ENCODE data around the gene ZC2HC1C.
"Not testable (repeated sequence)": the region's sequence is repeated elsewhere in the genome, so short reads cannot be mapped to it uniquely, and the experiment has no call there.

Gene ZC2HC1C

GRCh38 chr14:75067212-75067611, 2.2 kb upstream of the ZC2HC1C start:
- no peak overlapping the region for H3K9ac ChIP-seq (ENCODE audit: low read depth, low read length)

DNA sequence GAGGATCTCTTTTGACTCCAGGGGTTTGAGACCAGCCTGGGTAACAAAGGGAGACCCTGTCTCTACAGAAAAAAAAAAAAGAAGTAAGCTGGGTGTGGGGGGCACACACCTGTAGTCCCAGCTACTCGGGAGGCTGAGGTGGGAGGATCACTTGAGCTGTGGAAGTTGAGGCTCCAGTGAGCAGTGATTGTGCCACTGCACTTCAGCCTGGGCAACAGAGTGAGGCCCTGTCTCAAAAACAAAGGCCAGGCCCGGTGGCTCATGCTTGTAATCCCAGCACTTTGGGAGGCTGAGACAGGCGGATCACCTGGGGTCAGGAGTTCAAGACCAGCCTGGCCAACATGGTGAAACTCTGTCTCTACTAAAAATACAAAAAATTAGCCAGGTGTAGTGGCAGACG, 1.7 kb upstream of the ZC2HC1C start:
- H3K36me3 ChIP-seq (ENCODE audit: insufficient read depth, low read length); H3K9ac ChIP-seq (ENCODE audit: low read depth, low read length); H3K9me3 ChIP-seq (ENCODE audit: control insufficient read depth, insufficient read depth, low read length); H3K4me1 ChIP-seq (ENCODE audit: insufficient read depth, low read length): not testable (repeated sequence)

More at GRCh38 chr14:75067212-75067611, 2.2 kb upstream of the ZC2HC1C start:
- 0 out of 2 replicates have a peak, but pooled peaks cover 4% of the 10 kb centered on the region for H3K4me1 ChIP-seq (ENCODE audit: insufficient read depth, low read length)
- H3K9me3 ChIP-seq (ENCODE audit: control insufficient read depth, insufficient read depth, low read length), result no peaks in the 10 kb centered on the region
- no peaks in the 10 kb centered on the region for H3K36me3 ChIP-seq (ENCODE audit: insufficient read depth, low read length)

DNA sequence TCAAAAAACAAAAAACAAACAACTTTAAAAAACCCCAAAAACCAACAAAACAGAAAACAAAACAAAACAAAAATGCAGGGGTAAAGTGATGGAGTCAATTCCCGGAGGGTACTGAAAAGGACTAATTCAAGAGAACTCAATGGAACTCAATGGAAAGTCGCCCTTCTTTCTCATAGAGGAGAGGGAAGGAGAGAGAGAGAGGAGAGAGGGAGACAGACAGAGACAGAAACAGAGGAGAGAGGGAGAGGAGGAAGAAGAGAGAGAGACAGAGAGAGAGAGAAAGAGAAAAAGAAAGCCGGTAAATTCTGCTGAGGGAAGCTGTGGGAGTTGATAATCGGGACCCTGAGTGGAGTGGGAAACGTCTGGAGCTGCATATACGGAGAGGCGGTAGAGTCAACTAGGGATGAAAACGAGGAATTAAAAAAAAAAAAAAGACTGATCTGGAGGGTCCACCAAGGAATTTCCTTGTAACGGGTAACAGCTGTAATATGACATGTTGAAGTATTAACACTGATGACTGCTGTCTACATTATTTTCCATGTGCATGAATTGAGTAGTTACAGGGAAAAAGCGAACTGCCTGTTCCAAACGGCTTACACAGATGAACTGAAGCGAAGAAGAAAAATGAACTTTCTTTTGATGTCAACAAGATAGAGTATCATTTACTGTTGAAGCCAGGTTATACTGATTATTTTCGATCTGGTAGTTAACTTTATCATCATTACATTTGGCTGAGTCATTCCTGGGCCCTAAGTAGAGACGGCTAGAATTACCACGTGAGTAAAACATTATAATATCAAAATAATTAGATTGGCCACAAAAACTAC, 934 bp upstream of the ZC2HC1C start:
- Histone ChIP-seq H3K4me1 (ENCODE audit: insufficient read depth, low read length) (0 out of 2 replicates have a peak, but pooled peaks cover 4% of the 10 kb centered on the region), H3K9ac (ENCODE audit: low read depth, low read length) (peak overlapping the region; percentile 95), H3K36me3 (ENCODE audit: insufficient read depth, low read length) (no peaks in the 10 kb centered on the region), H3K9me3 (ENCODE audit: control insufficient read depth, insufficient read depth, low read length) (no peaks in the 10 kb centered on the region)

- Histone ChIP-seq H3K9ac (ENCODE audit: low read depth, low read length) (peak overlapping the region; percentile 95), H3K4me1 (ENCODE audit: insufficient read depth, low read length) (0 out of 2 replicates have a peak, but pooled peaks cover 4% of the 10 kb centered on the region), H3K36me3 (ENCODE audit: insufficient read depth, low read length) (no peaks in the 10 kb centered on the region), H3K9me3 (ENCODE audit: control insufficient read depth, insufficient read depth, low read length) (no peaks in the 10 kb centered on the region)
These were observed 337 bp downstream of the ZC2HC1C start for GRCh38 chr14:75069811-75070145.

DNA sequence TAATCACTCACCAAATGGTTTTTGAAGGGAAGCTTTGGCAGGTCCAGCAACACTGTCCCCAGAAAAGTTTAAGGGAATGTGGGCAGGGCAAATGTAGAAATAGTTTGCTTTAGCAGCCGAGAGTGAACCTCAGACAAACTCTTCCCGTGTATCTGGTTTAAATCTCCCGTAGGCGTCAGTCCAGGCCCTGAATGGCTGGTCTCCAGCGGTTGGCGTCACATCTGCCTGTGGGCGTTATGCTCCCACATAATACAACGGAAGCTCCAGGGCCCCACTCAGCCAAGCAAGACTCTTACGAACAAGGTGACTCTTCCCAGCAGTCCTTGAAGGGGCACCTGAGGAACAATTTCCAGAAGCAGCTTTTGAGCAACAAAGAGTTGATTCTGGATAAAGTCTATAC, 942 bp downstream of the ZC2HC1C start:
- Histone ChIP-seq H3K36me3 (ENCODE audit: insufficient read depth, low read length) (no peaks in the 10 kb centered on the region), H3K9ac (ENCODE audit: low read depth, low read length) (peak overlapping the region; percentile 95; the same call in 1 of the 2 replicates), H3K4me1 (ENCODE audit: insufficient read depth, low read length) (0 out of 2 replicates have a peak, but pooled peaks cover 4% of the 10 kb centered on the region), H3K9me3 (ENCODE audit: control insufficient read depth, insufficient read depth, low read length) (no peaks in the 10 kb centered on the region)

- Histone ChIP-seq H3K36me3 (ENCODE audit: insufficient read depth, low read length) (peaks cover 4% of the 10 kb centered on the region), H3K9ac (ENCODE audit: low read depth, low read length) (no peak overlapping the region), H3K9me3 (ENCODE audit: control insufficient read depth, insufficient read depth, low read length) (no peaks in the 10 kb centered on the region), H3K4me1 (ENCODE audit: insufficient read depth, low read length) (no peaks in the 10 kb centered on the region)
These were observed 8.4 kb downstream of the ZC2HC1C start for GRCh38 chr14:75077794-75078193.

GRCh38 chr14:75079521-75079920, 10.1 kb downstream of the ZC2HC1C start:
- Histone ChIP-seq H3K36me3 (ENCODE audit: insufficient read depth, low read length) (peaks cover 8% of the 10 kb centered on the region), H3K9me3 (ENCODE audit: control insufficient read depth, insufficient read depth, low read length) (no peaks in the 10 kb centered on the region), H3K9ac (ENCODE audit: low read depth, low read length) (no peak overlapping the region), H3K4me1 (ENCODE audit: insufficient read depth, low read length) (no peaks in the 10 kb centered on the region)

DNA sequence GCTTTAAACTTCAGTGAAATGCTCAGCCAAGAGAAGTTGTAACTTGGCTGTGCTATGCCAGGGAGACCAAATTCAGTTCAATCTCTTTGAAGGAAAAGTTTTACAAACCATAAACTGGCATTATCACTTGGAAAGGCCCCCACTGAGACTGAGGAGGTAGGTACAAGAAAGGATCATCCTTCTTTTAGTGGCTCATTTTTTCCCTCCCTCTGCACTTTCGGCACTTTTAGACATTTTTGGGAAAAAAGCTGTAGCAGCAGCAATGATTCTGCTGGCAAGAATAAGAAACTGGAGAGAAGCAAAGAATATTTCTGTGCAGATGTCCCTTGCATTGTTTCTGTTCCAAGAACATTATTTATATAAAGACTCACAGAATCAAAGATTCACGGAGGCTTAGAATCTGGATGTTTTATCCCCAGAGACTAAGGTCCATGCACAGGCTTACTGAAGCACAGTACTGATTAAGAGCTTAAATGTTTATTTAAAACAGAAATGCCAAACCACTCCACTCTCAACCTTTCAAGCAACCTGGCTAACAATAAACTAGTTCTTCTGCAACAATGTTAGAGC, 12.3 kb downstream of the ZC2HC1C start:
- H3K4me1 ChIP-seq (ENCODE audit: insufficient read depth, low read length), result no peaks in the 10 kb centered on the region
- H3K9me3 ChIP-seq (ENCODE audit: control insufficient read depth, insufficient read depth, low read length), result no peaks in the 10 kb centered on the region
- H3K9ac ChIP-seq (ENCODE audit: low read depth, low read length), result no peak overlapping the region
- peaks cover 10% of the 10 kb centered on the region for H3K36me3 ChIP-seq (ENCODE audit: insufficient read depth, low read length)

- Histone ChIP-seq H3K9ac (ENCODE audit: low read depth, low read length) (no peak overlapping the region), H3K9me3 (ENCODE audit: control insufficient read depth, insufficient read depth, low read length) (no peaks in the 10 kb centered on the region), H3K4me1 (ENCODE audit: insufficient read depth, low read length) (no peaks in the 10 kb centered on the region), H3K36me3 (ENCODE audit: insufficient read depth, low read length) (peaks cover 25% of the 10 kb centered on the region)
These were observed 13.8 kb downstream of the ZC2HC1C start for GRCh38 chr14:75083271-75083670.

DNA sequence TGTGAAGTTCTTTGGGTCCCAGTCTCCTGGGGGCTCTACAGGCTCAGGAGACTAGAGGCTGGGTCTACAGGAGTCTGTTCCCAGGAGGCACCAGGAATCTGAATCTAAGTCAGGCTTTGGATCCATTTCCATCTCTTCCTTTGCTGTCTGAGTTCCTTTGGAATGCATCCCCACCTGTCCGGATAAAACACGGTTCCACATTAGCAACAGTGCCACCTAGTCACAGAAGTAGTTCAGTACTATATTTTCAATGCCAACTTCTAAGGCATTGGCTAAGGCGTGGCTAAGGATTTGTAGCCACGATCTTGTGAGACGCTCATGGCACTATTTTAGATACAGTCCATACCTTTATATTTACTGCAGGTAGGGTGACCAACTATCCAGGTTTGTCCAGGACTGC, 15.1 kb downstream of the ZC2HC1C start:
- no peaks in the 10 kb centered on the region for H3K9me3 ChIP-seq (ENCODE audit: control insufficient read depth, insufficient read depth, low read length)
- no peaks in the 10 kb centered on the region for H3K4me1 ChIP-seq (ENCODE audit: insufficient read depth, low read length)
- H3K36me3 ChIP-seq (ENCODE audit: insufficient read depth, low read length), result peaks cover 25% of the 10 kb centered on the region
- H3K9ac ChIP-seq (ENCODE audit: low read depth, low read length), result no peak overlapping the region

GRCh38 chr14:75088153-75088552, 18.7 kb downstream of the ZC2HC1C start:
- peaks cover 20% of the 10 kb centered on the region for H3K36me3 ChIP-seq (ENCODE audit: insufficient read depth, low read length)

GRCh38 chr14:75088566-75089373, 19.3 kb downstream of the ZC2HC1C start:
- peaks cover 18% of the 10 kb centered on the region for H3K36me3 ChIP-seq (ENCODE audit: insufficient read depth, low read length)
- H3K9me3 ChIP-seq (ENCODE audit: control insufficient read depth, insufficient read depth, low read length), result no peaks in the 10 kb centered on the region
- no peak overlapping the region for H3K9ac ChIP-seq (ENCODE audit: low read depth, low read length)
- no peaks in the 10 kb centered on the region for H3K4me1 ChIP-seq (ENCODE audit: insufficient read depth, low read length)

More at GRCh38 chr14:75088153-75088552, 18.7 kb downstream of the ZC2HC1C start:
- Histone ChIP-seq H3K9me3 (ENCODE audit: control insufficient read depth, insufficient read depth, low read length) (no peaks in the 10 kb centered on the region), H3K9ac (ENCODE audit: low read depth, low read length) (no peak overlapping the region), H3K4me1 (ENCODE audit: insufficient read depth, low read length) (no peaks in the 10 kb centered on the region)

DNA sequence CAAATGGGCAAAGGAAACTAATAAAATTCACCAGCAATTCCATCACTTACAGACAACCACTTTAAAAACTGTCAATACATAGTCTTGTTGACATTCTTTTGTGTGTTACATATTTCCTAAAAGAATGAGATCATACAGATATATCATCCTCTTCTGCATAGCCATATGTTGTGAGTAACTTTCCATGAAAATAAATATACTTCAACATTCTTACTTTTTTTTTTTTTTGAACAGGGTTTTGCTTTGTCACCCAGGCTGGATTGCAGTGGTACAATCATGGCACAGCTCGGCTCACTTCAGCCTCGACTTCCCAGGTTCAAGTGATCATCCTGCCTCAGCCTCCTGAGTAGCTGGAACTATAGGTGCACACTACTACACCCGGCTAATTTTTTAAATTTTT, 20.9 kb downstream of the ZC2HC1C start:
- Histone ChIP-seq H3K36me3 (ENCODE audit: insufficient read depth, low read length) (peaks cover 20% of the 10 kb centered on the region), H3K4me1 (ENCODE audit: insufficient read depth, low read length) (no peaks in the 10 kb centered on the region), H3K9ac (ENCODE audit: low read depth, low read length) (no peak overlapping the region), H3K9me3 (ENCODE audit: control insufficient read depth, insufficient read depth, low read length) (no peaks in the 10 kb centered on the region)

GRCh38 chr14:75091251-75091650, 21.8 kb downstream of the ZC2HC1C start:
- H3K4me1 ChIP-seq (ENCODE audit: insufficient read depth, low read length), result no peaks in the 10 kb centered on the region
- no peaks in the 10 kb centered on the region for H3K9me3 ChIP-seq (ENCODE audit: control insufficient read depth, insufficient read depth, low read length)
- H3K9ac ChIP-seq (ENCODE audit: low read depth, low read length), result no peak overlapping the region
- peaks cover 20% of the 10 kb centered on the region for H3K36me3 ChIP-seq (ENCODE audit: insufficient read depth, low read length)
